Esophagus muscularis mucosa (tissue), 4 donors: ENCODE data around the gene SLFN5.

Source experiments
- CTCF ChIP-seq, 3 experiments: fragments of 200-600 bp in 2 of 3; fragments of 450-650 bp in 1 of 3; sonication (generic) in 2 of 3; IDR thresholded peaks; one replicate each; pipeline ENCODE4 v1.5.1; 2017 to 2019; ENCODE audit warnings: antibody characterized with exemption in 3 of 3, mild to moderate bottlenecking in 2 of 3, moderate library complexity in 1 of 3
- EP300 ChIP-seq: sonication (generic); formaldehyde crosslinking; IDR thresholded peaks from one replicate; pipeline ENCODE4 v1.6.1; 2017; ENCODE audit warnings: antibody characterized with exemption
- POLR2A ChIP-seq: fragments of 450-650 bp; IDR thresholded peaks from one replicate; pipeline ENCODE4 v1.6.1; 2017; ENCODE audit warnings: antibody characterized with exemption, moderate library complexity, mild to moderate bottlenecking, low read depth
- POLR2AphosphoS5 ChIP-seq, 2 donors: sonication (generic); formaldehyde crosslinking; IDR thresholded peaks; one replicate each; pipeline ENCODE4 v1.6.1; 2017; ENCODE audit warnings: antibody characterized with exemption in 2 of 2

- TF ChIP-seq CTCF (IDR thresholded peaks at IDR 0.05) (no peak), POLR2AphosphoS5 (IDR thresholded peaks at IDR 0.05) (no peak), POLR2A (no peak), EP300 (no peak)
These were observed 71.1 kb downstream of the SLFN5 start for GRCh38 chr17:35313875-35314409.
